ENCODE data around the gene RAPGEF5.

The RAPGEF5 gene

GRCh38 chr7:22316914-22317313, 40.0 kb downstream of the RAPGEF5 start:
- no peaks in the 10 kb centered on the region for H3K27me3 ChIP-seq (ENCODE audit: insufficient read depth, poor library complexity, severe bottlenecking)
- no peak overlapping the region for H3K4me3 ChIP-seq (replicated peaks; ENCODE audit: insufficient read depth, low read length)
- no peak overlapping the region for H3K27ac ChIP-seq (replicated peaks)
- no peak for TF ChIP-seq SPI1 (IDR thresholded peaks at IDR 0.05; ENCODE audit: borderline replicate concordance, low read depth)
- TF ChIP-seq, protein P1, sequence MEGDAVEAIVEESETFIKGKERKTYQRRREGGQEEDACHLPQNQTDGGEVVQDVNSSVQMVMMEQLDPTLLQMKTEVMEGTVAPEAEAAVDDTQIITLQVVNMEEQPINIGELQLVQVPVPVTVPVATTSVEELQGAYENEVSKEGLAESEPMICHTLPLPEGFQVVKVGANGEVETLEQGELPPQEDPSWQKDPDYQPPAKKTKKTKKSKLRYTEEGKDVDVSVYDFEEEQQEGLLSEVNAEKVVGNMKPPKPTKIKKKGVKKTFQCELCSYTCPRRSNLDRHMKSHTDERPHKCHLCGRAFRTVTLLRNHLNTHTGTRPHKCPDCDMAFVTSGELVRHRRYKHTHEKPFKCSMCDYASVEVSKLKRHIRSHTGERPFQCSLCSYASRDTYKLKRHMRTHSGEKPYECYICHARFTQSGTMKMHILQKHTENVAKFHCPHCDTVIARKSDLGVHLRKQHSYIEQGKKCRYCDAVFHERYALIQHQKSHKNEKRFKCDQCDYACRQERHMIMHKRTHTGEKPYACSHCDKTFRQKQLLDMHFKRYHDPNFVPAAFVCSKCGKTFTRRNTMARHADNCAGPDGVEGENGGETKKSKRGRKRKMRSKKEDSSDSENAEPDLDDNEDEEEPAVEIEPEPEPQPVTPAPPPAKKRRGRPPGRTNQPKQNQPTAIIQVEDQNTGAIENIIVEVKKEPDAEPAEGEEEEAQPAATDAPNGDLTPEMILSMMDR (IDR thresholded peaks at IDR 0.05; ENCODE audit: insufficient read depth, low read length) = no peak
- no peak for TF ChIP-seq GABPA (IDR thresholded peaks at IDR 0.05; ENCODE audit: low read depth)
- no peak for TF ChIP-seq REST (IDR thresholded peaks at IDR 0.05; ENCODE audit: insufficient replicate concordance, low read depth)
- TF ChIP-seq POLR2AphosphoS5 (IDR thresholded peaks at IDR 0.05; ENCODE audit: low read depth) = no peak
- DNase-seq (ENCODE audit: low read depth in 1 of 2, low spot score in 1 of 2) = no peak

DNA sequence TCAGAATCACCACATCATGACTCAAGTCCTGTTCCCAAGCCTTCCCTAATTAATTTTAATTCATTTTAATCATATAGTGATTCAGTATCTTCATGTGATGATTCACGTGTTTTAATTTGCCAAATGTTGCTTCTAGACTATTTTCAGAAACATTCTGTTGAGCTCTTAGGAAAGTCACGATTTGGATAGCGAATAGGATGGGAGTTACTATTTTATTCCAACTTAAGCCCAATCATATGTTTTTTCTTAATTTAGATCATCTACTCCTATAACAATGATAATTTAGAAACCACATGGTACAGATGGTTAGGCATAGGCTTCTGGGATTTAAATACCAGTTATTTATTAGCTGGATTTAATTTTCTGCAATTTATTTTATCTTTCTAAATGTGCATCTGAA, 49.1 kb downstream of the RAPGEF5 start:
- no peak overlapping the region for H3K4me3 ChIP-seq (replicated peaks; ENCODE audit: insufficient read depth, low read length)
- H3K27ac ChIP-seq (replicated peaks) = no peak overlapping the region
- no peak for TF ChIP-seq POLR2AphosphoS5 (IDR thresholded peaks at IDR 0.05; ENCODE audit: low read depth)
- TF ChIP-seq, protein P1 (IDR thresholded peaks at IDR 0.05; ENCODE audit: insufficient read depth, low read length) = no peak
- no peak for TF ChIP-seq GABPA (IDR thresholded peaks at IDR 0.05; ENCODE audit: low read depth)
- no peak for TF ChIP-seq SPI1 (IDR thresholded peaks at IDR 0.05; ENCODE audit: borderline replicate concordance, low read depth)
- no peak for TF ChIP-seq REST (IDR thresholded peaks at IDR 0.05; ENCODE audit: insufficient replicate concordance, low read depth)
- no peak for DNase-seq (ENCODE audit: low read depth in 1 of 2, low spot score in 1 of 2)
- no peaks in the 10 kb centered on the region for H3K27me3 ChIP-seq (ENCODE audit: insufficient read depth, poor library complexity, severe bottlenecking)

DNA sequence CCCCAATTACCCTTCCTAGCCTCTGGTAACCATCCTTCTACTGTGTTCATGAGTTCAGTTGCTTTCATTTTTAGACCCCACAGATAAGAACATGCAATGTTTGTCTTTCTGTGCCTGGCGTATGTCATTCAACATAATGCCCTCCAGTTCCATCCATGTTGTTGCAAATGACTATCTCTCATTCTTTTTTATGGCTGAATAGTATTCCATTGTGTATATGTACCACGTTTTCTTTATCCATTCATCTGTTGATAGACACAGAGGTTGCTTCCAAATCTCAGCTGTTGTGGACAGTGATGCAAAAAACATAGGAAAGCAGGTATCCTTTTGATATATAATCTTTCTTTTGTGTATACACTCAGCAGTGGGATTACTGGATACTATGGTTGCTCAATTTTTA, 51.2 kb downstream of the RAPGEF5 start:
- no peak for DNase-seq (ENCODE audit: low read depth in 1 of 2, low spot score in 1 of 2)
- Histone ChIP-seq H3K27me3 (ENCODE audit: insufficient read depth, poor library complexity, severe bottlenecking) (no peaks in the 10 kb centered on the region), H3K27ac (replicated peaks) (no peak overlapping the region), H3K4me3 (replicated peaks; ENCODE audit: insufficient read depth, low read length) (no peak overlapping the region)
- TF ChIP-seq, protein P1 (IDR thresholded peaks at IDR 0.05; ENCODE audit: insufficient read depth, low read length) = no peak
- TF ChIP-seq GABPA (IDR thresholded peaks at IDR 0.05; ENCODE audit: low read depth) (no peak), REST (IDR thresholded peaks at IDR 0.05; ENCODE audit: insufficient replicate concordance, low read depth) (no peak), SPI1 (IDR thresholded peaks at IDR 0.05; ENCODE audit: borderline replicate concordance, low read depth) (no peak), POLR2AphosphoS5 (IDR thresholded peaks at IDR 0.05; ENCODE audit: low read depth) (no peak)

Data from HL-60 (cell line).